HG02763 (cell line): ENCODE results near the gene PXN.
"Not testable (repeated sequence)": the region's sequence is repeated elsewhere in the genome, so short reads cannot be mapped to it uniquely, and the experiment has no call there.

ENCODE experiments used
- ATAC-seq: cut with Tn5 transposase; IDR thresholded peaks from one replicate; pipeline ENCODE4 v1.9.1; 2021; ENCODE audit warnings: mild to moderate bottlenecking, moderate library complexity; ENCODE audit not compliant: unreplicated experiment

The PXN gene

GRCh38 chr12:120227233-120228040, 38.1 kb downstream of the PXN start:
- ATAC-seq: no peak

- no peak for ATAC-seq
Observed at GRCh38 chr12:120225852-120226640, 39.5 kb downstream of the PXN start.

- no peak for ATAC-seq
Observed at GRCh38 chr12:120225200-120225558, 40.4 kb downstream of the PXN start.

- no peak for ATAC-seq
Observed at GRCh38 chr12:120224304-120225199, 41.0 kb downstream of the PXN start.

- no peak for ATAC-seq
Observed at GRCh38 chr12:120223458-120224303, 41.8 kb downstream of the PXN start.

GRCh38 chr12:120222288-120222832, 43.2 kb downstream of the PXN start:
- ATAC-seq: no peak

- no peak for ATAC-seq
Observed at GRCh38 chr12:120221576-120221900, 44.0 kb downstream of the PXN start.

GRCh38 chr12:120220838-120221575, 44.5 kb downstream of the PXN start:
- no peak for ATAC-seq

GRCh38 chr12:120218680-120219606, 46.6 kb downstream of the PXN start:
- ATAC-seq: no peak

GRCh38 chr12:120216742-120217605, 48.6 kb downstream of the PXN start:
- ATAC-seq: no peak

- ATAC-seq: no peak
Observed at GRCh38 chr12:120215766-120216735, 49.5 kb downstream of the PXN start.

- ATAC-seq: no peak
Observed at GRCh38 chr12:120215357-120215735, 50.2 kb downstream of the PXN start.

- no peak for ATAC-seq
Observed at GRCh38 chr12:120214626-120215356, 50.7 kb downstream of the PXN start.

GRCh38 chr12:120213758-120214157, 51.8 kb downstream of the PXN start:
- no peak for ATAC-seq

GRCh38 chr12:120213182-120213581, 52.3 kb downstream of the PXN start:
- not testable (repeated sequence) for ATAC-seq

- ATAC-seq: no peak
Observed at GRCh38 chr12:120212301-120212700, 53.2 kb downstream of the PXN start.
